OCI-LY7 (cell line): ENCODE results near the gene EPHB1. TPM values are rescaled to one million over a fixed set of nuclear protein-coding genes. Genes with fewer than 3 reads are reported as not detected.
A peak's percentile ranks its signal among the peaks of the same experiment; 100 is the strongest.

Source experiments
- BruUV-seq: library from RNA; stranded (reverse); fragments of 400-500 nt; replicated peaks from 2 replicates; lab custom pipeline; 2021; lab: Mats Ljungman, UMichigan
- CTCF ChIA-PET: fragments of 300-600 bp; sonication (Branson Sonifier 250); formaldehyde crosslinking; loops from one replicate; lab custom pipeline; 2022; ENCODE audit warnings: antibody characterized with exemption; ENCODE audit not compliant: unreplicated experiment; lab: Charles Lee
- POLR2A ChIA-PET: fragments of 300-600 bp; sonication (Branson Sonifier 250); formaldehyde crosslinking; loops from one replicate; lab custom pipeline; 2022; ENCODE audit warnings: antibody characterized with exemption; lab: Charles Lee
- DNase-seq: peaks from one replicate; pipeline ENCODE4 v3.0.0-alpha.2; 2015; ENCODE audit warnings: low spot score
- H2AFZ ChIP-seq: fragments of 200-600 bp; sonication (generic), shearing (Covaris generic); 2 replicates; pipeline ENCODE4 v1.6.1; 2014; ENCODE audit warnings: mild to moderate bottlenecking, antibody characterized with exemption, low read length, moderate library complexity
- H3K27ac ChIP-seq: fragments of 200-600 bp; sonication (generic); 2 replicates; pipeline ENCODE4 v1.5.1; 2014; ENCODE audit warnings: mixed run types, low read depth, mild to moderate bottlenecking, moderate library complexity, low read length, inconsistent platforms; ENCODE audit not compliant: poor library complexity, severe bottlenecking
- H3K36me3 ChIP-seq: fragments of 200-600 bp; sonication (generic); 2 replicates; pipeline ENCODE4 v1.6.1; 2014; ENCODE audit warnings: mild to moderate bottlenecking, antibody characterized with exemption, low read length, moderate library complexity, mixed read lengths; ENCODE audit not compliant: insufficient read depth
- H3K4me1 ChIP-seq: fragments of 200-600 bp; sonication (generic); 2 replicates; pipeline ENCODE4 v1.5.1; 2014; ENCODE audit warnings: mild to moderate bottlenecking, low read length; ENCODE audit not compliant: insufficient read depth, poor library complexity, severe bottlenecking
- H3K4me2 ChIP-seq: fragments of 200-600 bp; sonication (generic); 2 replicates; pipeline ENCODE4 v1.6.1; 2014; ENCODE audit warnings: mild to moderate bottlenecking, low read length
- H3K4me3 ChIP-seq: fragments of 200-600 bp; sonication (generic); 2 replicates; pipeline ENCODE4 v1.5.1; 2014; ENCODE audit warnings: mild to moderate bottlenecking, low read depth, low read length; ENCODE audit not compliant: poor library complexity, severe bottlenecking
- H3K79me2 ChIP-seq: fragments of 200-600 bp; sonication (generic); 2 replicates; pipeline ENCODE4 v1.6.1; 2016; ENCODE audit warnings: low read depth, mild to moderate bottlenecking, low read length, moderate library complexity, mixed read lengths; ENCODE audit not compliant: insufficient read depth
- H3K9me2 ChIP-seq: fragments of 200-600 bp; sonication (generic); 2 replicates; pipeline ENCODE4 v1.6.1; 2016; ENCODE audit warnings: mild to moderate bottlenecking, low read length, mixed read lengths; ENCODE audit not compliant: insufficient read depth
- H3K9me3 ChIP-seq: fragments of 200-600 bp; sonication (generic); 2 replicates; pipeline ENCODE4 v1.6.1; 2014; ENCODE audit warnings: mild to moderate bottlenecking, mixed run types, low read length, mixed read lengths
- H4K20me1 ChIP-seq: fragments of 200-600 bp; sonication (generic); 2 replicates; pipeline ENCODE4 v1.6.1; 2014; ENCODE audit warnings: mild to moderate bottlenecking, antibody characterized with exemption, low read length, moderate library complexity, mixed read lengths; ENCODE audit not compliant: insufficient read depth
- EZH2phosphoT487 ChIP-seq: fragments of 200-600 bp; sonication (generic); IDR thresholded peaks from 2 replicates; pipeline ENCODE4 v1.6.1; 2018; ENCODE audit warnings: low read depth, borderline replicate concordance, mild to moderate bottlenecking, mixed run types, antibody characterized with exemption, low read length, moderate library complexity, mixed read lengths
- intact Hi-C: fragments of 100-400 bp; cut with micrococcal nuclease; formaldehyde crosslinking; loops from one replicate; pipeline ENCODE4 v1.10.0; 2022; ENCODE audit not compliant: unreplicated experiment
- total RNA-seq, 2 experiments: library from RNA; depleted of rRNA in 1 of 2; stranded (reverse); fragments of >200 nt in 1 of 2; shearing (Covaris generic) in 1 of 2; gene quantifications; 2 replicates each; pipeline ENCODE4 v1.2.3, GENCODE V29; 2014 to 2022
- TF ChIP-seq, protein P1 (sequence below): fragments of 200-600 bp; sonication (generic); conservative IDR thresholded peaks from 2 replicates; pipeline ENCODE4 v1.5.1; 2014; ENCODE audit warnings: mild to moderate bottlenecking, antibody characterized with exemption, low read length, moderate library complexity, mixed read lengths

The EPHB1 gene
- total RNA-seq, 2 experiments from 2014 or later = 0.54 to 1.3 TPM

DNA sequence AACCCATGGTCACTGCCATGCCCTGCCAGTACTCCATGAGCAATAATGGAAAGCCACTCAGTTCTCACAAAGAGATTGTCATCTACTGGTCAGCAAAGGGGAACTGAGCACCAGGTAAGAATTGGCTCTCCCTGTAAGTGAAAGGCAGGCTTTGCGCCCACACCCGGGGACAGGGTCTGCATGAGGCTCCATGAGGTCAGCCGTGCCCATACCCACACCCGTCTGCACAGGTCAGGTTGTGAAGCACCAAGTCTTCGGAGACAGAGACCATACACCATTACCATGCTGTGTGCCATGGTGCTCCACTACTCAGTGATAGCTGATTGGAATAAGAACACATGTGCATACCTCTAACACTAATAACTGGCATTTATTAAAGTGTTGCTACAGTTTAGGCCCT is 322.9 kb downstream of the EPHB1 start:
- BruUV-seq = no TSS peak
- H3K9me3 ChIP-seq = no peaks in the 10 kb centered on the region
- H4K20me1 ChIP-seq = no peaks in the 10 kb centered on the region
- H3K27ac ChIP-seq = no peak overlapping the region
- ChIA-PET POLR2A (no interaction called here), CTCF (no interaction called here)
- intact Hi-C loops = no loop called here
- no peaks in the 10 kb centered on the region for H3K36me3 ChIP-seq
- H3K4me3 ChIP-seq = no peak overlapping the region
- H3K9me2 ChIP-seq = no peaks in the 10 kb centered on the region
- H3K4me2 ChIP-seq = no peak overlapping the region
- no peak overlapping the region for H2AFZ ChIP-seq
- TF ChIP-seq, protein P1, sequence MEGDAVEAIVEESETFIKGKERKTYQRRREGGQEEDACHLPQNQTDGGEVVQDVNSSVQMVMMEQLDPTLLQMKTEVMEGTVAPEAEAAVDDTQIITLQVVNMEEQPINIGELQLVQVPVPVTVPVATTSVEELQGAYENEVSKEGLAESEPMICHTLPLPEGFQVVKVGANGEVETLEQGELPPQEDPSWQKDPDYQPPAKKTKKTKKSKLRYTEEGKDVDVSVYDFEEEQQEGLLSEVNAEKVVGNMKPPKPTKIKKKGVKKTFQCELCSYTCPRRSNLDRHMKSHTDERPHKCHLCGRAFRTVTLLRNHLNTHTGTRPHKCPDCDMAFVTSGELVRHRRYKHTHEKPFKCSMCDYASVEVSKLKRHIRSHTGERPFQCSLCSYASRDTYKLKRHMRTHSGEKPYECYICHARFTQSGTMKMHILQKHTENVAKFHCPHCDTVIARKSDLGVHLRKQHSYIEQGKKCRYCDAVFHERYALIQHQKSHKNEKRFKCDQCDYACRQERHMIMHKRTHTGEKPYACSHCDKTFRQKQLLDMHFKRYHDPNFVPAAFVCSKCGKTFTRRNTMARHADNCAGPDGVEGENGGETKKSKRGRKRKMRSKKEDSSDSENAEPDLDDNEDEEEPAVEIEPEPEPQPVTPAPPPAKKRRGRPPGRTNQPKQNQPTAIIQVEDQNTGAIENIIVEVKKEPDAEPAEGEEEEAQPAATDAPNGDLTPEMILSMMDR = no peak
- TF ChIP-seq EZH2phosphoT487 = no peak
- H3K79me2 ChIP-seq = no peaks in the 10 kb centered on the region
- DNase-seq = no peak
- H3K4me1 ChIP-seq = no peaks in the 10 kb centered on the region

DNA sequence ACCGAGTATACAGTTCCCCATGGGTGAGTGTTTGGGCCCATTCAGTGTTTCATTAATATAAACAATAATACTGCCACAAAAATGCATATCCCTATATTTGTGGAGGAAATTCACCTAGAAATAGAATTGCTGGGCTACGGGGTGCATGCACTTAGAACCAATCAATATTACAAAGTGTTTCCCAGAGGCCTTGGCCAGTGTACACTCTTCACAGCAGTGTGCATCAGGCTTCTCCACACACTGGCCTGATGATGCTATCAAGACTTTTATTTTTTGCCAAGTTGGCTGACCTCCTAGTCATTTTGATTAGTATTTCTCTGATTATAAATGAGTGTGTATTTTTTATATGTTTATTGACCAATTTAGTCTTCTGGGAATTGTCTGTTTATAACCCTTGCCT is 323.7 kb downstream of the EPHB1 start:
- Histone ChIP-seq H3K4me1 (no peaks in the 10 kb centered on the region), H3K79me2 (no peaks in the 10 kb centered on the region), H3K4me2 (no peak overlapping the region), H3K36me3 (no peaks in the 10 kb centered on the region), H3K9me2 (no peaks in the 10 kb centered on the region), H4K20me1 (no peaks in the 10 kb centered on the region), H2AFZ (no peak overlapping the region), H3K4me3 (no peak overlapping the region), H3K27ac (no peak overlapping the region), H3K9me3 (no peaks in the 10 kb centered on the region)
- ChIA-PET CTCF (no interaction called here), POLR2A (no interaction called here)
- no peak for DNase-seq
- no TSS peak for BruUV-seq
- TF ChIP-seq, protein P1 = no peak
- TF ChIP-seq EZH2phosphoT487 = no peak
- intact Hi-C loops = no loop called here

DNA sequence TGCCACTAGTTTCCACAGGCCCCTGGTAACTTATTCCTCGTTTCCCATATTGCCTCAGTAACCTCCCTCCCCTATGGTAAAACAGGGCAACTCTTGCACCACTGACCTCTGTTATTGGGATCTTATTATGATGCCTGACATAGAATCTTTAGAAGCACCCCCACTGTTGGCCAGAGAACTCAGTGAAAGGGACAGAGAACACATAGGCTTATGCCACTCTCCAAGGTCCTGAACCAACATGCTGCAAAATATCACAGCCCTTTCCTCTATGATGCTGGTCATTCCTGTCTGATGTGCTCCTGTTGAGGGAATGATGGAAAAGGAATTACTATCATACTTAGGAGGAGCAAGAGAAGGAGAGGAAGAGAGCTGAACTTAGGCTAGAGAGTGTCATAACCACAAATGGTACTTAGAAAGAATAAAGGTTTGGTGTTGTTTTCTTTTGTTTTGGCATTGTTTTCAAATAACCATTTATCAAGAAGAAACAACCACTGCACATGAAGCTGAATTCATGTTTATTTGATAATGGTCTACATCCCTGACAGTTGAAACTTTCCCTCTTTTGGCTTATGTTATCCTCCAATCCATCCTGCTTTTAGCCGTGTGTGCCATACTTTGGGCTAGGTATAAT is 330.2 kb downstream of the EPHB1 start:
- intact Hi-C loops = no loop called here
- TF ChIP-seq, protein P1 = no peak
- TF ChIP-seq EZH2phosphoT487 = no peak
- CTCF ChIA-PET = no interaction called here

More for the DNA sequence above, 330.2 kb downstream of the EPHB1 start:
- Histone ChIP-seq H4K20me1 (no peaks in the 10 kb centered on the region), H3K36me3 (no peaks in the 10 kb centered on the region), H2AFZ (no peak overlapping the region), H3K27ac (no peak overlapping the region), H3K9me3 (no peaks in the 10 kb centered on the region), H3K4me3 (no peak overlapping the region), H3K79me2 (no peaks in the 10 kb centered on the region), H3K4me2 (no peak overlapping the region), H3K4me1 (no peaks in the 10 kb centered on the region), H3K9me2 (no peaks in the 10 kb centered on the region)
- peak; percentile 3 for DNase-seq
- no TSS peak for BruUV-seq
- POLR2A ChIA-PET = no interaction called here
